ENCODE results near the gene COG3. TPM values are rescaled to one million over a fixed set of nuclear protein-coding genes. Genes with fewer than 3 reads are reported as not detected.

Gene COG3
- total RNA-seq, 4 donors from 2014 or later, result 48.7 to 84.3 (median 64.0) TPM

DNA sequence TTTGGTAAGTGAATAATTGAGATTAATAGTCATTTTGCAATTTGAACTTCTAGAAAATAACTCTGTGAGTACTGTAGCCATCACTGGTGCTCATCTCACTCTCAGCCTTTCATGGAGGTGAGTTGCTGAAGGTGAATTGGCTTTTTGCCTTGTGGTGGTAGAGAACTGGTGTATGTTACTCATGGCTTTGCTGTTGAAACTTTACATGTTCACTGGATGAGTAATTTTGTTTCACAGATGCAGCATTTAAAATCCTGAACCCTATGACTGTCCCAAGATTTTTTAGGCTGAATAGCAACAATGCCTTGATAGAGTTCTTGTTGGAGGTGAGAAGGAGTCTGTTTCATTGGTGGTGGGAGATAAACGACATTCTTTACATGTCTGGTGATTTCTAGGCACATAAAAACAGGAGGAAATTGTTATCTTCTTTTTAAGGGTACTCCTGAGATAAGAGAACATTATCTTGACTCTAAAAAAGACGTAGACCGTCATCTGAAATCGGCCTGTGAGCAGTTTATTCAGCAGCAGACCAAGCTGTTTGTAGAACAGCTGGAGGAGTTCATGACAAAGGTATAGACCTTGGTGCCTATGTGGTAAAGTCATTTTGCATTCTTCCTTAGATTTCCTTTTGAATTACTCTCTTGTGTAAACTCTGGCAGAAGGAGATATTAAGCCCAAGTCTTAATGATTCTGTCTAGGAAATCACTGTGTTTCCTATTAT, 53.9 kb downstream of the COG3 start:
- Histone ChIP-seq H3K4me1 (no peaks in the 10 kb centered on the region), H3K36me3 (peaks cover 0 to 76% (median 0%) of the 10 kb centered on the region in 3 donors), H3K27ac (no peak overlapping the region), H3K4me3 (no peak overlapping the region), H3K27me3 (no peaks in the 10 kb centered on the region), H3K9me3 (no peaks in the 10 kb centered on the region)
- DNase-seq, result no peak
- TF ChIP-seq, protein P1, sequence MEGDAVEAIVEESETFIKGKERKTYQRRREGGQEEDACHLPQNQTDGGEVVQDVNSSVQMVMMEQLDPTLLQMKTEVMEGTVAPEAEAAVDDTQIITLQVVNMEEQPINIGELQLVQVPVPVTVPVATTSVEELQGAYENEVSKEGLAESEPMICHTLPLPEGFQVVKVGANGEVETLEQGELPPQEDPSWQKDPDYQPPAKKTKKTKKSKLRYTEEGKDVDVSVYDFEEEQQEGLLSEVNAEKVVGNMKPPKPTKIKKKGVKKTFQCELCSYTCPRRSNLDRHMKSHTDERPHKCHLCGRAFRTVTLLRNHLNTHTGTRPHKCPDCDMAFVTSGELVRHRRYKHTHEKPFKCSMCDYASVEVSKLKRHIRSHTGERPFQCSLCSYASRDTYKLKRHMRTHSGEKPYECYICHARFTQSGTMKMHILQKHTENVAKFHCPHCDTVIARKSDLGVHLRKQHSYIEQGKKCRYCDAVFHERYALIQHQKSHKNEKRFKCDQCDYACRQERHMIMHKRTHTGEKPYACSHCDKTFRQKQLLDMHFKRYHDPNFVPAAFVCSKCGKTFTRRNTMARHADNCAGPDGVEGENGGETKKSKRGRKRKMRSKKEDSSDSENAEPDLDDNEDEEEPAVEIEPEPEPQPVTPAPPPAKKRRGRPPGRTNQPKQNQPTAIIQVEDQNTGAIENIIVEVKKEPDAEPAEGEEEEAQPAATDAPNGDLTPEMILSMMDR (IDR thresholded peaks at IDR 0.05), result no peak
- TF ChIP-seq POLR2A (IDR thresholded peaks at IDR 0.05), result no peak

DNA sequence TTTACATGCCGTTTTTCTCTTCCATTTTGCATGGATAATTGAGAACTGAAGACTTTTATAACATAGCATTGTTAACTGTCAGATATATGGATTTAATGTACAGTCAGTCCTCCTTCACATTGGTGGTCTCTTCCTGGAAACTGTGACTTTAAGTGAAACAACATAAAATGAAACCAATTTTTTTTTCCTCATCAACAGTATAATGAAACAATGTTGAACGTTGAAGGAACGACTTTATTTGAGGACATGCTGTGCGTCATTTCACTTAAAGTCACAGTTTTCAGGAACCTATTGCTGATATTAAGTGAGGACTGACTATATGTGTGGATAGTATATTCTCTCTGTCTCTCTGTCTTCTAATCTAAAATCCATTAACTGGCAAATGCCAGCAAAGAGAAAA, 54.8 kb downstream of the COG3 start:
- H3K9me3 ChIP-seq, result no peaks in the 10 kb centered on the region
- no peak overlapping the region for H3K27ac ChIP-seq
- DNase-seq, result no peak
- no peaks in the 10 kb centered on the region for H3K27me3 ChIP-seq
- H3K36me3 ChIP-seq, result peaks cover 0 to 76% (median 0%) of the 10 kb centered on the region in 3 donors
- no peaks in the 10 kb centered on the region for H3K4me1 ChIP-seq
- no peak overlapping the region for H3K4me3 ChIP-seq
- TF ChIP-seq, protein P1 (IDR thresholded peaks at IDR 0.05), result no peak
- TF ChIP-seq POLR2A (IDR thresholded peaks at IDR 0.05), result no peak

DNA sequence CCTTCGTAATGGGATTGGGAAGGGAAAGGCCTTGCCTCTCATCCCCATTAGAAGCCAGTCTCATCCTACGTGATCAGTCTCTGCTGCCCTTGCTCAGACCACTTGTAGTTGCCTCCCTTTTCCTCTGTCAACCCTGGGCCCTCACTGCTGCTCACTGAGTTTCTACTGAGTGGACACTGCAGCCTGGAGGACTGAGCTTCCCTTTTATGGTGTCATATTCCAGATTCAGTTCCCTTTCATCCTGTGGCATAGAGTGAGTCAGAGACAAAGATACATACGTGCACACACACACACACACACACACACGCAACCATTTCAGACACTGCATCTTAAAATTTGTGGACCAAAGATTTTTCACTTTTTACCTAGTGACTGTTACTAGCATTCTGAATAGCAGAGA, 56.6 kb downstream of the COG3 start:
- Histone ChIP-seq H3K4me3 (no peak overlapping the region), H3K9me3 (no peaks in the 10 kb centered on the region), H3K27me3 (no peaks in the 10 kb centered on the region), H3K36me3 (peaks cover 0 to 67% (median 0%) of the 10 kb centered on the region in 3 donors), H3K4me1 (no peaks in the 10 kb centered on the region), H3K27ac (no peak overlapping the region)
- no peak for TF ChIP-seq POLR2A (IDR thresholded peaks at IDR 0.05)
- TF ChIP-seq, protein P1 (IDR thresholded peaks at IDR 0.05), result no peak
- no peak for DNase-seq

DNA sequence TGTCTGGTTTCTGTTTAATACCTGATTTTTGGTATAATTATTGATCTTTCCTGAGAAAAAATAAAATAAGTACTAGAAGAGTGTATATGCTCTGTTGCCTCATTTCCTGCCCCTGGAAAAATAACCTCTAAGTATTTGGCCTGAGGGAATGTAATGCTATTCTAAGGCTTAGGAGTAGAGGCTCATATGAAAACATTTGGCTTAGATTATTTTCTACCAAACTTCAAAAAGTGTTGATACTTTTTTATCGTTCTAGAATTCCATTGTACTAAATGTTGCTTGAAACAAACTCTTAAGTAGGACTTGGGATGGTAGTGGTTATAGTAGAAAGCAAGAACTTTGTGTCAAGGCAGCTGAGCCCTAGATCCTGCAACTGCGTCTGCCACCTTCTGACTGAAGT, 57.8 kb downstream of the COG3 start:
- Histone ChIP-seq H3K4me1 (no peaks in the 10 kb centered on the region), H3K4me3 (no peak overlapping the region), H3K27ac (no peak overlapping the region), H3K27me3 (no peaks in the 10 kb centered on the region), H3K36me3 (peaks cover 0 to 64% (median 0%) of the 10 kb centered on the region in 3 donors), H3K9me3 (no peaks in the 10 kb centered on the region)
- no peak for TF ChIP-seq POLR2A (IDR thresholded peaks at IDR 0.05)
- TF ChIP-seq, protein P1 (IDR thresholded peaks at IDR 0.05), result no peak
- no peak for DNase-seq

DNA sequence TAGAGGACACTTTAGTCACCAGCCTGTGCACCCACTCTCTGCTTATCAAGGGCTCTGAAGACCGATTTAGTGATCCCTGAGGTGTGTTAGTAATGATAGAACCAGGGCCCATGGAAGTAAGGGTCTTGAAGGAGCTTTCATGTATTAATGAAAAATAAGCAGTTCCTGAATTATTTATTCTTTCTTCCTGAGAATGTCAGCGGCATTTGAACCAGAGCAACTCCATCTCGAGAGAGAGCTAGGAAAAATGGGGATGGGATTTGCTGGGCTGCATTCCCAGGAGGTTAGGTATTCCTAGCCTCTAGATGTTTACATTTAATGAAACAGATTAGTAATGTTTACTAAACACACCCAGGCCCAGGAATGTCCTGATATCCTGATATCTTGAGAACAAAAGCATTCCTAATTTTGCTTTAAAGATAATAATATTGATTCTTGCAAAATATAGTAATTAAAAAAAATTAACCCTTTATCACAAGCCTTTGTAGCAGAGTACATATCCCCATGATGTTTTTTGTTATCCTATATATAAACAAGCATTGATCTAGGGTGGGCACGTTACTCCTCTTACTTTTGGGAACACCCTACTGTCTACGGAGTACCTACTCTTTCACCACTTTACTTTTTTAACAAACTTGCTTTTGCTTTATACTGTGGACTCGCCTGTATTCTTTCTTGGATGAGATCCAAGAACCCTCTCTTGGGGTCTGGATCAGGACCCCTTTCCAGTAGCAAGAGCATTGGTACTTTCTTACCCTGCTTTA, 63.1 kb downstream of the COG3 start:
- Histone ChIP-seq H3K9me3 (no peaks in the 10 kb centered on the region), H3K4me1 (no peaks in the 10 kb centered on the region), H3K36me3 (peaks cover 0 to 73% (median 0%) of the 10 kb centered on the region in 3 donors)

More for the DNA sequence above, 63.1 kb downstream of the COG3 start:
- Histone ChIP-seq H3K27me3 (no peaks in the 10 kb centered on the region), H3K4me3 (no peak overlapping the region), H3K27ac (no peak overlapping the region)
- DNase-seq, result no peak
- TF ChIP-seq POLR2A (IDR thresholded peaks at IDR 0.05), result no peak
- TF ChIP-seq, protein P1 (IDR thresholded peaks at IDR 0.05), result no peak
